Adrenal gland (tissue), 12 donors: ENCODE results near the gene PRKCB. TPM values are rescaled to one million over a fixed set of nuclear protein-coding genes. Genes with fewer than 3 reads are reported as not detected.

Source experiments
- DNase-seq, 7 donors: peaks; one replicate each; pipeline ENCODE4 v3.0.0-alpha.2; 2019 to 2020
- H3K27ac ChIP-seq, 5 donors: fragments of 200-600 bp; sonication (generic) in 4 of 5; 1 replicate in 3 of 5; 2 replicates in 2 of 5; pipeline versions ENCODE4 v1.5.1 to v1.8.0; 2016 to 2020; ENCODE audit warnings: mild to moderate bottlenecking in 1 of 5
- H3K27me3 ChIP-seq: fragments of 200-600 bp; 2 replicates; pipeline ENCODE4 v1.8.0; 2021
- H3K36me3 ChIP-seq, 2 donors: fragments of 200-600 bp; replicated peaks in 1 of 2; 1 replicate in 1 of 2; 2 replicates in 1 of 2; pipeline versions ENCODE4 v1.5.1 to v1.8.0; 2018 to 2022
- H3K4me1 ChIP-seq, 2 donors: fragments of 200-600 bp; replicated peaks in 1 of 2; 1 replicate in 1 of 2; 2 replicates in 1 of 2; pipeline versions ENCODE4 v1.5.1 to v1.8.0; 2018 to 2021
- H3K4me3 ChIP-seq, 4 donors: fragments of 200-600 bp; sonication (generic) in 3 of 4; one replicate each; pipeline ENCODE4 v1.5.1; 2016 to 2018
- H3K9me3 ChIP-seq, 3 donors: fragments of 200-600 bp; sonication (generic) in 1 of 3; replicated peaks in 1 of 3; 1 replicate in 2 of 3; 2 replicates in 1 of 3; pipeline versions ENCODE4 v1.5.1 to v1.8.0; 2016 to 2021
- CTCF ChIP-seq, 6 experiments: fragments of 450-650 bp in 4 of 6; fragments of 200-600 bp in 2 of 6; sonication (generic) in 1 of 6; IDR thresholded peaks; 1 replicate in 5 of 6; 2 replicates in 1 of 6; pipeline versions ENCODE4 v1.5.1 to v1.8.0; 2016 to 2021; ENCODE audit warnings: antibody characterized with exemption in 6 of 6, mild to moderate bottlenecking in 2 of 6, moderate library complexity in 1 of 6
- POLR2A ChIP-seq, 2 donors: fragments of 450-650 bp; IDR thresholded peaks; one replicate each; pipeline ENCODE4 v1.6.1; 2017; ENCODE audit warnings: antibody characterized with exemption in 2 of 2, mild to moderate bottlenecking in 2 of 2, moderate library complexity in 1 of 2
- WGBS, 4 donors: extraction: QIAGEN DNeasy Blood & Tissue Kit in 2 of 4; methylation state at CpG; one replicate each; pipeline versions ENCODE4 v1.1.5 to v1.1.7; 2013 to 2017; 5-methylcytosine and 5-hydroxymethylcytosine counted together
- intact Hi-C, 2 donors: fragments of 100-400 bp; cut with DNase I; formaldehyde crosslinking; loops; one replicate each; pipeline versions ENCODE4 v1.14.1 to v1.15.0; 2022 to 2023
- polyA plus RNA-seq, 3 donors: library from polyadenylated mRNA; stranded (reverse); fragments of 200-250 nt in 2 of 3; fragments of 350-450 nt in 1 of 3; fragmentation: Illumina TruSeq in 1 of 3; extraction: RNeasy Lipid Tissue Mini Kit (QIAGEN cat#74804) in 1 of 3; gene quantifications; one replicate each; pipeline ENCODE4 v1.2.3, GENCODE V29; 2013 to 2014
- total RNA-seq, 9 donors: library from RNA; depleted of rRNA in 4 of 9; stranded (reverse); fragments of >200 nt in 4 of 9; fragments of 120-200 nt in 1 of 9; fragmentation: NEBNext Ultra II Directional in 1 of 9; extraction: Animal tissue kit (Norgen Biotek cat#: 25700) in 1 of 9; gene quantifications; one replicate each; pipeline versions ENCODE4 v1.1.0 to v1.2.4, GENCODE V29; 2013 to 2023
- donor health status: healthy with polysubstance abuse.
- donor health status: Bipolar disorder and iron deficiency.
- donor health status: DM: yes; HTN: yes; CAD: no.
- donor health status: DM: no; HTN: no; CAD: no.
- donor health status: DM: no; HTN: no; CAD: no.
- donor health status: DM: yes; HTN: yes; CAD: no.

Gene PRKCB
- total and polyA plus RNA-seq, 12 donors = 0.54 to 8.0 (median 3.0) TPM

DNA sequence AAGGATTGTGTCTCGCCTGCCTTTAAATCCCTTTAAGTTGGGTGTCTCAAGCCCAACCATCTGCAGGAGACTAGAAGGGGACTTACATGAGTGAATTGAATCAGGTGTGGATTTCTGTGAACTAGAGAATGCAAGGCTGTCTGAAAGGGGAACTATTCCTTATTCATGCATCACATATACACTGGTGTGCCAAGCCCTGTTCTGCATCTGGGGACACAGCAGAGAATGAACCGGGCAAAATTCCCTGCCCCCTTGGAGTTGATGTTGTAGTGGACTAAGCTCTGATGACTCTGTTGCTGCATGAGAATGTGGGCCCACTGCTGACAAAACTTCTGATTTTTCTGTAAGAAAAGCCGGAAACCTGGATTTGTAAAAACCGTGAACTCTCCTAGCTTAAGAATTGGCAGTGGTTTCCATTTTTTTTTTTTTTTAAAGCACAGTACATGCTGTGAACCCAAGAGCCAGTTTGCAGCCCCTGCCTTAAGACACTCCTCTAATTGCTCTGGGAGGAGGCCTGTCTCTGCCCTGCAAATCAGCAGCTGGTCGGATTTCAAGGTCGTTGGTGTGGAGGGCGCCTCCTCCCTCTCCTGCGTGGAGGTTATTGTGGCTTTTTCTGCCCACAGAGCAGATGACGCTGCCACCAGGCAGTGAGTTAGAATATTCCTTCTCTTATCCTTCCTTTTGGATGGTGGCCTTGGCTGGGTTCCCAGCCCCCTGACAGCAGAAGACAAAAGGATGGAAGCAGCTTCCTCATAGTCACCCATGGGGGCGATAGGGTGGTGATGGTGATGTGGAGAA is 131.0 kb downstream of the PRKCB start:
- Histone ChIP-seq H3K27me3 (no peaks in the 10 kb centered on the region), H3K36me3 (no peaks in the 10 kb centered on the region), H3K27ac (no peak overlapping the region), H3K4me1 (no peaks in the 10 kb centered on the region), H3K9me3 (no peaks in the 10 kb centered on the region), H3K4me3 (no peak overlapping the region)
- no peak for DNase-seq
- TF ChIP-seq CTCF (IDR thresholded peaks at IDR 0.05) (no peak), POLR2A (IDR thresholded peaks at IDR 0.05) (no peak)
- intact Hi-C loops = no loop called here
- WGBS, 4 donors = 20 to 30% (median 26%) methylated on average over 10 of the region's 10 CpGs

GRCh38 chr16:23967775-23968174 is 132.0 kb downstream of the PRKCB start:
- intact Hi-C loops = no loop called here
- H3K4me1 ChIP-seq = no peaks in the 10 kb centered on the region
- H3K9me3 ChIP-seq = no peaks in the 10 kb centered on the region
- WGBS, 4 donors = 72 to 86% (median 84%) methylated on average over 6 of the region's 6 CpGs
- no peak for TF ChIP-seq POLR2A (IDR thresholded peaks at IDR 0.05)
- H3K36me3 ChIP-seq = no peaks in the 10 kb centered on the region
- no peak overlapping the region for H3K4me3 ChIP-seq
- no peak for DNase-seq
- H3K27me3 ChIP-seq = no peaks in the 10 kb centered on the region
- no peak overlapping the region for H3K27ac ChIP-seq

DNA sequence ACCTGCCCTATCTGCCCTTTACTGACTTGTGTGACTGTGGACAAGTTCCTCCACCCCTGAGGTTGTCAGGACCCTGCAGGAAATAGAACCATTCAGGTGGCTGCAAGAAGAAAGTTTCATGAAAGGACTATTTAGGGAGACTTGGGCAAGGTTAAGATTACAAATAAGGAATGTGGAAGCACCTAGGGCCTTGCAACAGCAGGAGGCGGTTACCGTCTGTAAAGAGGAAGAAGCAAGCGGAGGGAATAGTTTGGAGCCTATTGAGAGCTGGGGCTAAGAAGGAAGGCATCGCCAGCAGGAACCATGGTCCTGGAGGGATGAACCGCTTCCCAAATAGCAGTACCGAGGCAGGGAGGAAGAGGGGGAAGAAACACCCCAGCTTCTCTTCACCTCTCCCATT is 132.4 kb downstream of the PRKCB start:
- Histone ChIP-seq H3K27me3 (no peaks in the 10 kb centered on the region), H3K36me3 (no peaks in the 10 kb centered on the region), H3K4me1 (no peaks in the 10 kb centered on the region), H3K9me3 (no peaks in the 10 kb centered on the region), H3K27ac (no peak overlapping the region), H3K4me3 (no peak overlapping the region)
- 61 to 85% (median 81%) methylated on average over 6 of the region's 6 CpGs for WGBS, 4 donors
- TF ChIP-seq CTCF (IDR thresholded peaks at IDR 0.05) = no peak
- no peak for TF ChIP-seq POLR2A (IDR thresholded peaks at IDR 0.05)
- intact Hi-C loops = no loop called here
- no peak for DNase-seq

DNA sequence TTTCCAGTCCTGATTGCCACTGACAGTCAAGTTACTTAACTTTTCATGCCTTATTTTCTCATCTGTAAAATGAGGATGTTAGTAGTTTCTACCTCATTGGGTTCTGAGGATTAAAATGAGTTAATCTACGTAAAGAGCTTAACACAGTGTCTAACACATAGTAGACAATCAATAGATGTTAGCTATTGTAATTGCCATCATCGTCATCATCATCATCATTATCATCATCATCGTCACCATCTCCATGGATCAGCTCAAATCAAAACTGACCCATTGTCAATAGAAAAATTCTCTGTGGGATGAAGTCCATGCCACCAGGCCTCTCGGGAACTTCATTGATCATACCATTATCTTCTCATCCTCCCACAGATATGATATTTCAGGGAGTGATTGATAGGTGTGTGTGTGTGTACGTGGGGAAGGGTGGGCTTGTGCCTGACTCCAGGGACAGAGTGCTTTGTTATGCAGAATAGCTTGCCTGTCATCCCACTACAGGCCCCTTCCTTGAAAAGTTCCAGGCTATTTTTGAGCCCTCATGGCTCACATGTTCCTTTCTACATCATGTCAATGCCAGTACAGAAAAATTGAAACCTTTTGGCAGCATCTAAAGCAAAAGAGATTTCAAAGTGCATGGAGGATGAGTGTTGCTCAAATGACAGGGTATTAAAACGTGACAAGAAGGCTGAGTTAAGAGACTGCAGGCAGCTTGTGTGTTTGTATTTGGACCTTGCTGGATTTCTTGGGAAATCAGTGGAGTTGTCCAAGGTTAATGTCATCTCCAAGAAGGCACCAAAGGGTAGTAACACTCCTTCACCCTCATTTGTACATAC is 133.9 kb downstream of the PRKCB start:
- no peak for DNase-seq
- no peaks in the 10 kb centered on the region for H3K4me1 ChIP-seq
- no peak overlapping the region for H3K27ac ChIP-seq
- TF ChIP-seq CTCF (IDR thresholded peaks at IDR 0.05) = no peak
- no peaks in the 10 kb centered on the region for H3K27me3 ChIP-seq
- 62 to 70% (median 66%) methylated on average over 6 of the region's 6 CpGs for WGBS, 4 donors
- no peak overlapping the region for H3K4me3 ChIP-seq
- no peaks in the 10 kb centered on the region for H3K36me3 ChIP-seq
- H3K9me3 ChIP-seq = no peaks in the 10 kb centered on the region
- intact Hi-C loops = no loop called here
